ENCODE results near the gene ZNF385C. TPM values are rescaled to one million over a fixed set of nuclear protein-coding genes. Genes with fewer than 3 reads are reported as not detected.
"Not testable (repeated sequence)": the region's sequence is repeated elsewhere in the genome, so short reads cannot be mapped to it uniquely, and the experiment has no call there.

ZNF385C gene
- 2.7 TPM in 2 replicates for total RNA-seq
- long read RNA-seq = 0 reads

- no peak for TF ChIP-seq CTCF (IDR thresholded peaks at IDR 0.05; ENCODE audit: unreplicated experiment)
- Mint-ChIP-seq H3K9me3 (ENCODE audit: low read depth) (no peaks in the 10 kb centered on the region), H3K27ac (no peak within 1 kb of the TSS), H3K4me3 (ENCODE audit: low read depth) (no peak within 1 kb of the TSS), H3K27me3 (peaks cover 75% of the 10 kb centered on the region), H3K4me1 (ENCODE audit: low read depth) (no peaks in the 10 kb centered on the region), H3K36me3 (ENCODE audit: insufficient read depth) (no peaks in the 10 kb centered on the region)
- DNase-seq (ENCODE audit: low spot score, unreplicated experiment) = no peak
These were observed at the start of gene ZNF385C for GRCh38 chr17:42097691-42098631. Gene ZNF385C (minus strand): TSS chr17:42098473. CDS start chr17:42063056, 35,417 bp downstream.

GRCh38 chr17:42146911-42147607, 48.8 kb upstream of the ZNF385C start:
- Mint-ChIP-seq H3K36me3 (ENCODE audit: insufficient read depth) (peaks cover 3% of the 10 kb centered on the region), H3K27ac (peak overlapping the region; percentile 15), H3K4me1 (ENCODE audit: low read depth) (peaks cover 8% of the 10 kb centered on the region), H3K9me3 (ENCODE audit: low read depth) (no peaks in the 10 kb centered on the region), H3K27me3 (no peaks in the 10 kb centered on the region), H3K4me3 (ENCODE audit: low read depth) (no peak overlapping the region)
- no peak for DNase-seq (ENCODE audit: low spot score, unreplicated experiment)
- no peak for TF ChIP-seq CTCF (IDR thresholded peaks at IDR 0.05; ENCODE audit: unreplicated experiment)

- not testable (repeated sequence) for H3K27me3 Mint-ChIP-seq; H3K9me3 Mint-ChIP-seq (ENCODE audit: low read depth); H3K4me3 Mint-ChIP-seq (ENCODE audit: low read depth); H3K36me3 Mint-ChIP-seq (ENCODE audit: insufficient read depth); H3K4me1 Mint-ChIP-seq (ENCODE audit: low read depth); DNase-seq (ENCODE audit: low spot score, unreplicated experiment)
- H3K27ac Mint-ChIP-seq = peak overlapping the region; percentile 38
These were observed 44.9 kb upstream of the ZNF385C start for GRCh38 chr17:42143138-42143537.

GRCh38 chr17:42142371-42142896, 44.2 kb upstream of the ZNF385C start:
- Mint-ChIP-seq H3K27me3 (no peaks in the 10 kb centered on the region), H3K27ac (peak overlapping the region; percentile 80), H3K4me1 (ENCODE audit: low read depth) (peaks cover 4% of the 10 kb centered on the region), H3K4me3 (ENCODE audit: low read depth) (no peak overlapping the region), H3K9me3 (ENCODE audit: low read depth) (no peaks in the 10 kb centered on the region), H3K36me3 (ENCODE audit: insufficient read depth) (peaks cover 5% of the 10 kb centered on the region)
- DNase-seq (ENCODE audit: low spot score, unreplicated experiment) = no peak
- TF ChIP-seq CTCF (IDR thresholded peaks at IDR 0.05; ENCODE audit: unreplicated experiment) = no peak

- no peak overlapping the region for H3K27ac Mint-ChIP-seq
- no peak for DNase-seq (ENCODE audit: low spot score, unreplicated experiment)
- no peak overlapping the region for H3K4me3 Mint-ChIP-seq (ENCODE audit: low read depth)
- peaks cover 3% of the 10 kb centered on the region for H3K4me1 Mint-ChIP-seq (ENCODE audit: low read depth)
- H3K27me3 Mint-ChIP-seq = no peaks in the 10 kb centered on the region
- TF ChIP-seq CTCF (IDR thresholded peaks at IDR 0.05; ENCODE audit: unreplicated experiment) = no peak
- H3K36me3 Mint-ChIP-seq (ENCODE audit: insufficient read depth) = peaks cover 5% of the 10 kb centered on the region
- no peaks in the 10 kb centered on the region for H3K9me3 Mint-ChIP-seq (ENCODE audit: low read depth)
These were observed 43.1 kb upstream of the ZNF385C start for GRCh38 chr17:42141382-42141781.

GRCh38 chr17:42140690-42141089, 42.4 kb upstream of the ZNF385C start:
- H3K27ac Mint-ChIP-seq; H3K4me1 Mint-ChIP-seq (ENCODE audit: low read depth); H3K36me3 Mint-ChIP-seq (ENCODE audit: insufficient read depth): not testable (repeated sequence)

More at GRCh38 chr17:42140690-42141089, 42.4 kb upstream of the ZNF385C start:
- not testable (repeated sequence) for H3K4me3 Mint-ChIP-seq (ENCODE audit: low read depth); H3K9me3 Mint-ChIP-seq (ENCODE audit: low read depth); H3K27me3 Mint-ChIP-seq; DNase-seq (ENCODE audit: low spot score, unreplicated experiment)
